Astrocyte (in vitro differentiated cells and primary cell): ENCODE measurements around the gene CTXN2. TPM values are rescaled to one million over a fixed set of nuclear protein-coding genes. Genes with fewer than 3 reads are reported as not detected.

Source experiments
- DNase-seq: peaks from one replicate; pipeline ENCODE4 v3.0.0-alpha.2; 2010; ENCODE audit warnings: low read depth
- FAIRE-seq: peaks from 2 replicates; lab custom pipeline; 2011; peaks lifted over from hg19 to GRCh38; lab: Jason Lieb, UNC
- H2AFZ ChIP-seq: 2 replicates; pipeline ENCODE4 v1.6.0; 2012; ENCODE audit warnings: low read depth, low read length, inconsistent platforms
- H3K27ac ChIP-seq: 2 replicates; pipeline ENCODE4 v1.5.1; 2011; ENCODE audit warnings: low read depth, low read length, inconsistent platforms
- H3K27me3 ChIP-seq: 2 replicates; pipeline ENCODE4 v1.6.0; 2011; ENCODE audit warnings: low read length, inconsistent platforms; ENCODE audit not compliant: insufficient read depth
- H3K36me3 ChIP-seq: 2 replicates; pipeline ENCODE4 v1.5.1; 2011; ENCODE audit warnings: low read length, inconsistent platforms; ENCODE audit not compliant: insufficient read depth
- H3K4me1 ChIP-seq: 2 replicates; pipeline ENCODE4 v1.5.1; 2011; ENCODE audit warnings: low read length, inconsistent platforms; ENCODE audit not compliant: insufficient read depth
- H3K4me2 ChIP-seq: 2 replicates; pipeline ENCODE4 v1.6.0; 2012; ENCODE audit warnings: low read length, inconsistent platforms
- H3K4me3 ChIP-seq: 2 replicates; pipeline ENCODE4 v1.5.1; 2011; ENCODE audit warnings: low read depth, mild to moderate bottlenecking, low read length, inconsistent platforms; ENCODE audit not compliant: insufficient read depth
- H3K79me2 ChIP-seq: 2 replicates; pipeline ENCODE4 v1.6.0; 2012; ENCODE audit warnings: mild to moderate bottlenecking, low read length, inconsistent platforms; ENCODE audit not compliant: insufficient read depth
- H3K9ac ChIP-seq: 2 replicates; pipeline ENCODE4 v1.6.0; 2012; ENCODE audit warnings: mild to moderate bottlenecking, low read length, inconsistent platforms
- H3K9me3 ChIP-seq: 2 replicates; pipeline ENCODE4 v1.5.1; 2012; ENCODE audit warnings: low read depth, mild to moderate bottlenecking, low read length, inconsistent platforms; ENCODE audit not compliant: insufficient read depth
- H4K20me1 ChIP-seq: 2 replicates; pipeline ENCODE4 v1.6.0; 2012; ENCODE audit warnings: low read length, inconsistent platforms; ENCODE audit not compliant: insufficient read depth
- H3K27ac Mint-ChIP-seq: one replicate; pipeline ENCODE4 v1.8.0; 2021; ENCODE audit warnings: mild to moderate bottlenecking, mixed read lengths; ENCODE audit not compliant: unreplicated experiment
- H3K27me3 Mint-ChIP-seq: one replicate; pipeline ENCODE4 v1.8.0; 2021; ENCODE audit warnings: low read depth, mixed read lengths; ENCODE audit not compliant: unreplicated experiment
- H3K36me3 Mint-ChIP-seq: one replicate; pipeline ENCODE4 v1.8.0; 2021; ENCODE audit warnings: low read depth, mixed read lengths; ENCODE audit not compliant: unreplicated experiment
- H3K4me1 Mint-ChIP-seq: one replicate; pipeline ENCODE4 v1.8.0; 2021; ENCODE audit warnings: low read depth, mixed read lengths; ENCODE audit not compliant: unreplicated experiment
- H3K4me3 Mint-ChIP-seq: one replicate; pipeline ENCODE4 v1.8.0; 2021; ENCODE audit warnings: mild to moderate bottlenecking, moderate library complexity, mixed read lengths; ENCODE audit not compliant: unreplicated experiment
- H3K9me3 Mint-ChIP-seq: one replicate; pipeline ENCODE4 v1.8.0; 2021; ENCODE audit warnings: mild to moderate bottlenecking, mixed read lengths; ENCODE audit not compliant: unreplicated experiment
- CTCF ChIP-seq: IDR thresholded peaks from 2 replicates; pipeline ENCODE4 v1.5.1; 2011; ENCODE audit warnings: low read depth, mild to moderate bottlenecking, inconsistent platforms, low read length, moderate library complexity; ENCODE audit not compliant: insufficient read depth
- EZH2 ChIP-seq: IDR thresholded peaks from 2 replicates; pipeline ENCODE4 v1.6.1; 2012; ENCODE audit warnings: mild to moderate bottlenecking, low read length, inconsistent platforms; ENCODE audit not compliant: insufficient read depth
- total RNA-seq: library from RNA; stranded (reverse); gene quantifications from 2 replicates; pipeline ENCODE4 v1.2.1, GENCODE V29; 2021

CTXN2 gene
- total RNA-seq, 1 donor from 2014 or later, result not detected

DNA sequence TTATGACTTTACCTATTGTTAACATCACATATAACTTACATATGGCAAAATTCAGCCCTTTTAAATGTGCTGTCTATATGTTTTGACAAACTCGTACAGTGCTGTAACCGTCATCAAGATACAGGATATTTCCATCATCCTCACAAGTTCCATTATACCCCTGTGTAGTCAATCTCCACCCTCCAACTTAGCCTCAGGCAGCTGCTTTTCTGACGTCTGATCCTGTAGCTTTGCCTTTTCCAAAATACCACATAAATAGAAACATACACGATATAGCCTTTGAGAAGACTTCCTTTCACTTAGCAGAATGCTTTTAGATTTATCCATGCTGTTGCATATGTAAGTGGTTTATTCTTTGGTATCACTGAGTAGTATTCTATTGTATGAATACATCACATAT is 61.7 kb downstream of the CTXN2 start:
- no peaks in the 10 kb centered on the region for H3K4me1 ChIP-seq
- no peak overlapping the region for H3K4me3 ChIP-seq
- Mint-ChIP-seq H3K27me3 (peaks cover 2% of the 10 kb centered on the region), H3K9me3 (peaks cover 2% of the 10 kb centered on the region), H3K36me3 (no peaks in the 10 kb centered on the region), H3K27ac (no peak overlapping the region), H3K4me3 (no peak overlapping the region), H3K4me1 (no peaks in the 10 kb centered on the region)
- TF ChIP-seq CTCF, result no peak
- no peak for TF ChIP-seq EZH2
- DNase-seq, result no peak
- no peaks in the 10 kb centered on the region for H3K36me3 ChIP-seq
- no peak overlapping the region for H2AFZ ChIP-seq
- no peaks in the 10 kb centered on the region for H4K20me1 ChIP-seq
- H3K79me2 ChIP-seq, result no peaks in the 10 kb centered on the region
- H3K9me3 ChIP-seq, result no peaks in the 10 kb centered on the region
- FAIRE-seq, result no peak
- no peak overlapping the region for H3K27ac ChIP-seq
- H3K27me3 ChIP-seq, result no peaks in the 10 kb centered on the region
- H3K9ac ChIP-seq, result no peak overlapping the region
- no peak overlapping the region for H3K4me2 ChIP-seq

Other genes with a start within 250 kb of the CTXN2 start
- gene SLC24A5, start 70.7 kb upstream of the CTXN2 start, total RNA-seq, result not detected in 2 replicates
- 17.4 and 22.6 TPM in 2 replicates for gene MYEF2, start 13.4 kb upstream of the CTXN2 start, total RNA-seq
- not detected in 2 replicates for gene SLC12A1, start 14.6 kb downstream of the CTXN2 start, total RNA-seq
- gene DUT, start 139.8 kb downstream of the CTXN2 start, total RNA-seq, result 41.4 and 45.8 TPM in 2 replicates